Heart left ventricle (tissue), 16 donors: Measurements from ENCODE around the gene SRPX2. TPM values are rescaled to one million over a fixed set of nuclear protein-coding genes. Genes with fewer than 3 reads are reported as not detected.
A peak's percentile ranks its signal among the peaks of the same experiment; 100 is the strongest.

Experiments
- ATAC-seq, 4 donors: fragments of 200-7000 bp; cut with Tn5 transposase; one replicate each; pipeline ENCODE4 v1.9.1; 2020 to 2022; ENCODE audit warnings: moderate library complexity in 4 of 4, mild to moderate bottlenecking in 3 of 4, moderate number of reproducible peaks in 1 of 4
- DNase-seq, 5 donors: peaks; one replicate each; pipeline ENCODE4 v3.0.0-alpha.2; 2020
- H3K27ac ChIP-seq, 12 donors: fragments of 200-600 bp; sonication (generic) in 4 of 12; one replicate each; pipeline versions ENCODE4 v1.5.0 to v1.8.0; 2016 to 2022; ENCODE audit warnings: mild to moderate bottlenecking in 2 of 12
- H3K27me3 ChIP-seq, 9 donors: fragments of 200-600 bp; sonication (generic) in 2 of 9; one replicate each; pipeline versions ENCODE4 v1.5.1 to v1.8.0; 2016 to 2022; ENCODE audit warnings: mild to moderate bottlenecking in 3 of 9
- H3K36me3 ChIP-seq, 9 donors: fragments of 200-600 bp; sonication (generic) in 2 of 9; one replicate each; pipeline versions ENCODE4 v1.5.0 to v1.8.0; 2018 to 2022; ENCODE audit warnings: mild to moderate bottlenecking in 2 of 9
- H3K4me1 ChIP-seq, 12 donors: fragments of 200-600 bp; sonication (generic) in 4 of 12; one replicate each; pipeline versions ENCODE4 v1.5.0 to v1.8.0; 2016 to 2022; ENCODE audit warnings: mild to moderate bottlenecking in 3 of 12
- H3K4me3 ChIP-seq, 12 donors: fragments of 200-600 bp; sonication (generic) in 4 of 12; one replicate each; pipeline versions ENCODE4 v1.5.0 to v1.8.0; 2017 to 2022; ENCODE audit warnings: mild to moderate bottlenecking in 9 of 12, moderate library complexity in 4 of 12
- H3K9me3 ChIP-seq, 12 donors: fragments of 200-600 bp; sonication (generic) in 4 of 12; one replicate each; pipeline versions ENCODE4 v1.5.0 to v1.8.0; 2016 to 2022; ENCODE audit warnings: mild to moderate bottlenecking in 1 of 12
- POLR2A ChIP-seq, 2 donors: fragments of 450-650 bp; IDR thresholded peaks; one replicate each; pipeline ENCODE4 v1.6.1; 2017; ENCODE audit warnings: antibody characterized with exemption in 2 of 2, mild to moderate bottlenecking in 2 of 2, moderate library complexity in 2 of 2
- WGBS, 4 donors: extraction: QIAGEN DNeasy Blood & Tissue Kit in 2 of 4; methylation state at CpG; one replicate each; pipeline versions ENCODE4 v1.1.5 to v1.1.7; 2013 to 2018; 5-methylcytosine and 5-hydroxymethylcytosine counted together
- intact Hi-C, 10 donors: fragments of 100-400 bp; cut with DNase I; formaldehyde crosslinking; loops; one replicate each; pipeline versions ENCODE4 v1.11.1 to v1.14.2; 2022
- polyA plus RNA-seq, 2 donors: library from polyadenylated mRNA; stranded (reverse); fragments of 200-250 nt; gene quantifications; one replicate each; pipeline ENCODE4 v1.2.3, GENCODE V29; 2013
- total RNA-seq, 9 donors: library from RNA; depleted of rRNA in 2 of 9; stranded (reverse); fragments of >200 nt in 2 of 9; fragmentation: NEBNext Ultra II Directional in 3 of 9; extraction: Animal tissue kit (Norgen Biotek cat#: 25700) in 3 of 9; gene quantifications; one replicate each; pipeline versions ENCODE4 v1.1.0 to v1.2.4, GENCODE V29; 2016 to 2023
- TF ChIP-seq, protein P1 (sequence below), 12 donors: fragments of 200-600 bp; sonication (generic) in 4 of 12; IDR thresholded peaks; one replicate each; pipeline versions ENCODE4 v1.5.0 to v1.8.0; 2018 to 2022; ENCODE audit warnings: antibody characterized with exemption in 12 of 12, mild to moderate bottlenecking in 5 of 12
- donor health status: ischemic (EF 13 %, LVEDD 7.1; RV severe dilation, severe dysfunction).
- donor health status: healthy with polysubstance abuse.
- donor health status: DM: no; HTN: yes; CAD: no.
- donor health status: DM: no; HTN: no; CAD: no.
- donor health status: ischemic (EF 25% LVEDD 6.9; RV normal size, moderate dysfunction).
- donor health status: ischemic (EF 25% LVEDD 5.7; RV mildly dilated, moderate dysfunction).
- donor health status: healthy.
- donor health status: DM: yes; HTN: yes; CAD: no.
- donor health status: ischemic (EF 35%, LVEDD 5.7; RV mildly dilated, moderate dysfunction).
- donor health status: nonischemic (EF 11% LVEDD 7.7; RV severe dilation, severe dysfunction).
- donor health status: DM: yes; HTN: yes; CAD: no.
- donor health status: PGD.
- donor health status: ischemic (EF 29% LVEDD 5.4; RV normal size, mild dysfunction).
- donor health status: nonischemic (EF 23%, LVEDD 6.1; RV moderate dilation, normal function).

The SRPX2 gene
- total and polyA plus RNA-seq, 11 donors = 3.4 to 39.1 (median 10.5) TPM

DNA sequence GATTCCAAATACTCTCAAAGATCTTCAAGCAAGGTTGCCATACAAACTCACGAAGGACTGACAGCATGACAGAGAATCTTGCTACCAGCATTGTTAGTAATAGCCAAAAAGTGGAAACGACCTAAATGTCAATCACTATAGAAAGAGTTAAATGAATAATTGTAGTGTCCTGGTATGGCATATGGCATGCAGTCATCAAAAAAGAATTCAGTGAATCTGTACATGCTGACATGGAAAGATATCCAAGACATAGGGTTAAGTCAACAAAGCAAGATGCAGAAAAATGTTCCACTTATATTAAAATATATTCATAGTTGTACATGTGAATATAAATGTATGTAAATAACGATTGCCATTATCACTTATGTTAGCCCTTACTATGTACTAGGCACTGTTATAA lies 37.6 kb downstream of the SRPX2 start:
- 54 to 85% (median 72%) methylated on average over 3 of the region's 3 CpGs for WGBS, 4 donors
- Histone ChIP-seq H3K4me3 (no peak overlapping the region), H3K4me1 (no peaks in the 10 kb centered on the region), H3K9me3 (no peaks in the 10 kb centered on the region), H3K27me3 (peaks cover 0 to 40% (median 0%) of the 10 kb centered on the region in 9 donors), H3K27ac (no peak overlapping the region), H3K36me3 (peaks cover 0 to 5% (median 0%) of the 10 kb centered on the region in 9 donors)
- DNase-seq (no peak), ATAC-seq (no peak)
- intact Hi-C loops = loop anchor here in 4 of 10 donors (5.0 to 10.0 kb wide), 3 partner anchors 523 to 606 kb away; no protein-coding TSS in a partner anchor
- TF ChIP-seq POLR2A (IDR thresholded peaks at IDR 0.05) = no peak
- TF ChIP-seq, protein P1, sequence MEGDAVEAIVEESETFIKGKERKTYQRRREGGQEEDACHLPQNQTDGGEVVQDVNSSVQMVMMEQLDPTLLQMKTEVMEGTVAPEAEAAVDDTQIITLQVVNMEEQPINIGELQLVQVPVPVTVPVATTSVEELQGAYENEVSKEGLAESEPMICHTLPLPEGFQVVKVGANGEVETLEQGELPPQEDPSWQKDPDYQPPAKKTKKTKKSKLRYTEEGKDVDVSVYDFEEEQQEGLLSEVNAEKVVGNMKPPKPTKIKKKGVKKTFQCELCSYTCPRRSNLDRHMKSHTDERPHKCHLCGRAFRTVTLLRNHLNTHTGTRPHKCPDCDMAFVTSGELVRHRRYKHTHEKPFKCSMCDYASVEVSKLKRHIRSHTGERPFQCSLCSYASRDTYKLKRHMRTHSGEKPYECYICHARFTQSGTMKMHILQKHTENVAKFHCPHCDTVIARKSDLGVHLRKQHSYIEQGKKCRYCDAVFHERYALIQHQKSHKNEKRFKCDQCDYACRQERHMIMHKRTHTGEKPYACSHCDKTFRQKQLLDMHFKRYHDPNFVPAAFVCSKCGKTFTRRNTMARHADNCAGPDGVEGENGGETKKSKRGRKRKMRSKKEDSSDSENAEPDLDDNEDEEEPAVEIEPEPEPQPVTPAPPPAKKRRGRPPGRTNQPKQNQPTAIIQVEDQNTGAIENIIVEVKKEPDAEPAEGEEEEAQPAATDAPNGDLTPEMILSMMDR (IDR thresholded peaks at IDR 0.05) = no peak

DNA sequence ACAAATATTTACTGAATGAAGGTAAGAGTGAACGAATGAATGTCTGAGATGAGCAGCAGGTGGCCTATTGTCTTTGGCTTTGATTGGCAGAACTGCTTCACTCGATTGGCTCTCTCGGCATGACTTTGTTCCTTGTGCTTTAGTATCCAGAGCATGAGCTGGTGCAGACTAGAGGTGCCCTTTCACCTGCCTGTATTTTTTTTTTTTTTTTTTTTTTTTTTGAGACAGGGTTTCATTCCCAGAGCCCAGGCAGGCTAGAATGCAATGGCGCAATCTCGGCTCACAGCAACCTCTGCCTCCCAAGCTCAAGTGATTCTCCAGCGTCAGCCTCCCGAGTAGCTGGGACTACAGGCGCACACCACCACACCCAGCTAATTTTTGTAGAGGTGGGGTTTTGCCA lies 38.9 kb downstream of the SRPX2 start:
- Histone ChIP-seq H3K9me3 (no peaks in the 10 kb centered on the region), H3K27me3 (peaks cover 0 to 33% (median 0%) of the 10 kb centered on the region in 9 donors), H3K4me3 (no peak overlapping the region), H3K27ac (no peak overlapping the region), H3K36me3 (peaks cover 0 to 6% (median 0%) of the 10 kb centered on the region in 9 donors), H3K4me1 (no peaks in the 10 kb centered on the region)
- intact Hi-C loops = loop anchor here in 4 of 10 donors (5.0 to 10.0 kb wide), 3 partner anchors 522 to 604 kb away; no protein-coding TSS in a partner anchor
- ATAC-seq (no peak), DNase-seq (no peak)
- WGBS, 4 donors = 88 to 98% (median 94%) methylated on average over 7 to 8 of the region's 8 CpGs
- TF ChIP-seq, protein P1 (IDR thresholded peaks at IDR 0.05) = no peak
- TF ChIP-seq POLR2A (IDR thresholded peaks at IDR 0.05) = no peak

DNA sequence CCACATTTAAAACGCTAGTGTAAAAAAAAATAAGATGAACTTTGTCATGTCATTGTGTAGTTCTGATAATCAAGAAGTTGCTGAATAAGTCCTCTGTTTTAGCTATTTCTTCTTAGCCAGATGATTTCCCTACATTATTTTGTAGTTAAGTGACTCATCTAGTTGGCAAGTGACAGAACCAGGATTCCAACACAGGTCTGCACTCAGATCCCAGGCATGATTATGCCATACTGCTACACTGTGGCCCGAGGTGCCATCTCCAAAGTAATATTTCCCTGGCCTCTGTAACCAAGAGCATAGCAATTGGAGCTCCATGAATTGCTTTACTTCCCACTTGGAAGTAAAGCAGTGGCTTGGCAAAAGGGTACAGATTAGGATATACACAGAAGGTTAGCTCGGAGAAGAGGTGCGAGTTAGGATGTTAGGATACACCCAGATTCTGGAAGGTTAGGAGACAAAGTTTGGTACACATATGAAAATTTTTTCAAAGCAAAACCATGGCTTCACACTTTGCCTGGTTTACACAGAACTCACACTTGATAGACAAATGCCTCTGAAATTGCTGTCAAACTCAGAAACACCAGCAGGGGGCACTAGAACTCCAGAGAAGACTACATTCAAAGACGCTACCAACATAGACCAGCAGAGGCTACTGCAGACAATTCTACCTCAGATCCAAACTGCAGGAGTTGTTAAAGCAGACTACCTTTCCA lies 41.4 kb downstream of the SRPX2 start:
- intact Hi-C loops = loop anchor here (1.0 to 10.0 kb wide), 7 partner anchors 81 to 602 kb away; no protein-coding TSS in a partner anchor
- peak in 3 of 5 donors; percentile 31 to 48 (median 38) for DNase-seq
- TF ChIP-seq POLR2A (IDR thresholded peaks at IDR 0.05) = no peak
- TF ChIP-seq, protein P1 (IDR thresholded peaks at IDR 0.05) = peak; percentile 55 to 86 (median 70)
- Histone ChIP-seq H3K9me3 (no peaks in the 10 kb centered on the region), H3K4me3 (no peak overlapping the region), H3K36me3 (peaks cover 0 to 10% (median 0%) of the 10 kb centered on the region in 9 donors), H3K4me1 (no peaks in the 10 kb centered on the region), H3K27me3 (peaks cover 0 to 25% (median 0%) of the 10 kb centered on the region in 9 donors), H3K27ac (no peak overlapping the region)
- peak; percentile 55 to 86 (median 72) for ATAC-seq
- 26 to 38% (median 33%) methylated on average over 5 of the region's 5 CpGs for WGBS, 4 donors

DNA sequence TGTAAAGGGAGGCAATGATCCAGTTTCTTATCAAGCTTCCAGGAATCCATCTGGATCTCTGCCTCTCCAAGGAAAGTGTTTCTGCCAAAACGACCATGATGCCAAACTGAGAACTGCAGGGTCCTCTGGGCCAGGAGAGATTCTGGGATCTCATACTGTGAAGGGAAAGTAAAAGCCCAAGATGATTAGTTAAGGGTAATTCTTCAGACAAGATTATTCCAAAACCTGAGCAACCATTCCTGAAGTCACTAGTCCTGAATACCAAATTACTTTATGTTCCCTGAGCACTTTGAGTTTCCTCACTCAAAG lies 42.0 kb downstream of the SRPX2 start:
- ATAC-seq = no peak
- Histone ChIP-seq H3K27ac (no peak overlapping the region), H3K4me1 (no peaks in the 10 kb centered on the region), H3K27me3 (peaks cover 0 to 25% (median 0%) of the 10 kb centered on the region in 9 donors), H3K9me3 (no peaks in the 10 kb centered on the region), H3K36me3 (peaks cover 0 to 10% (median 0%) of the 10 kb centered on the region in 9 donors), H3K4me3 (no peak overlapping the region)
- DNase-seq = no peak
- TF ChIP-seq, protein P1 (IDR thresholded peaks at IDR 0.05) = peak in 2 of 12 donors; percentile 11 to 12
- TF ChIP-seq POLR2A (IDR thresholded peaks at IDR 0.05) = no peak
- intact Hi-C loops = loop anchor here (1.0 to 10.0 kb wide), 7 partner anchors 81 to 601 kb away; no protein-coding TSS in a partner anchor
- 6 to 25% (median 16%) methylated on average over 1 of the region's 1 CpG for WGBS, 4 donors
